22Rv1 (cell line): Measurements from ENCODE around the gene IPO13.

Experiments used
- H3K27ac ChIP-seq: fragments of 450-650 bp; 2 replicates; pipeline ENCODE4 v1.5.1; 2017
- ZFX ChIP-seq: fragments of 450-650 bp; IDR thresholded peaks from 2 replicates; pipeline ENCODE4 v1.6.1; 2017; ENCODE audit warnings: antibody characterized with exemption, borderline replicate concordance
- TF ChIP-seq, protein P1 (sequence below): fragments of 450-650 bp; IDR thresholded peaks from 2 replicates; pipeline ENCODE4 v1.5.1; 2017; ENCODE audit warnings: mild to moderate bottlenecking

Gene IPO13

DNA sequence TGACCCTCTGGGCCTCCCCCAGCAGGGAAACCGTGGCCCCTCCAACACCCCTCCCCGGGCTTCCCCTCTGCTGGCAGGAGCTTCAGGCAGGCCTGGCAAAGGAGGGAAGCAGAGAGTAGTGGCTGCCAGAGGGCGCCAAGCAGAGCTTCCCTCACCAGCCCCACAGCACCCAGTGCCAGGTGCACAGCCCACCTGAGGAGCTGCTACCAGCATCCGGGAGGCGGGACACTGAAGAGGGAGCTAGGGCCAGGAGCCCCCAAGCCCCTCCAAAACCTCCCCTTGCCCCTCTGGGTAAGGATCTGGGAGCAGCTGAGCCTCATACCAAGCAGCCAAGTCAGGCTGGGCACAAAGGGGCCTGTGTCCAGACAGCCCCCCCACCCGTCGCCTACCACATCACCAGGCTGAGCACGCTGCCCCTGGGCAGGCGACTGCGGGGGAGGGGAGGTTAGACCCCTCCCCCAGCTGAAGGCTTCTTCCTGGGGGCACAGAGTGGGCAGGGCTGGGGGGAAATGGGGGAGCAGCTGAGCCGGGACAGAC is 64.3 kb downstream of the IPO13 start:
- H3K27ac ChIP-seq = no peak overlapping the region
- TF ChIP-seq, protein P1, sequence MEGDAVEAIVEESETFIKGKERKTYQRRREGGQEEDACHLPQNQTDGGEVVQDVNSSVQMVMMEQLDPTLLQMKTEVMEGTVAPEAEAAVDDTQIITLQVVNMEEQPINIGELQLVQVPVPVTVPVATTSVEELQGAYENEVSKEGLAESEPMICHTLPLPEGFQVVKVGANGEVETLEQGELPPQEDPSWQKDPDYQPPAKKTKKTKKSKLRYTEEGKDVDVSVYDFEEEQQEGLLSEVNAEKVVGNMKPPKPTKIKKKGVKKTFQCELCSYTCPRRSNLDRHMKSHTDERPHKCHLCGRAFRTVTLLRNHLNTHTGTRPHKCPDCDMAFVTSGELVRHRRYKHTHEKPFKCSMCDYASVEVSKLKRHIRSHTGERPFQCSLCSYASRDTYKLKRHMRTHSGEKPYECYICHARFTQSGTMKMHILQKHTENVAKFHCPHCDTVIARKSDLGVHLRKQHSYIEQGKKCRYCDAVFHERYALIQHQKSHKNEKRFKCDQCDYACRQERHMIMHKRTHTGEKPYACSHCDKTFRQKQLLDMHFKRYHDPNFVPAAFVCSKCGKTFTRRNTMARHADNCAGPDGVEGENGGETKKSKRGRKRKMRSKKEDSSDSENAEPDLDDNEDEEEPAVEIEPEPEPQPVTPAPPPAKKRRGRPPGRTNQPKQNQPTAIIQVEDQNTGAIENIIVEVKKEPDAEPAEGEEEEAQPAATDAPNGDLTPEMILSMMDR = no peak
- TF ChIP-seq ZFX = no peak

- TF ChIP-seq ZFX = no peak
- TF ChIP-seq, protein P1 = no peak
- H3K27ac ChIP-seq = no peak overlapping the region
Measured at GRCh38 chr1:44012404-44012803, 65.7 kb downstream of the IPO13 start.

DNA sequence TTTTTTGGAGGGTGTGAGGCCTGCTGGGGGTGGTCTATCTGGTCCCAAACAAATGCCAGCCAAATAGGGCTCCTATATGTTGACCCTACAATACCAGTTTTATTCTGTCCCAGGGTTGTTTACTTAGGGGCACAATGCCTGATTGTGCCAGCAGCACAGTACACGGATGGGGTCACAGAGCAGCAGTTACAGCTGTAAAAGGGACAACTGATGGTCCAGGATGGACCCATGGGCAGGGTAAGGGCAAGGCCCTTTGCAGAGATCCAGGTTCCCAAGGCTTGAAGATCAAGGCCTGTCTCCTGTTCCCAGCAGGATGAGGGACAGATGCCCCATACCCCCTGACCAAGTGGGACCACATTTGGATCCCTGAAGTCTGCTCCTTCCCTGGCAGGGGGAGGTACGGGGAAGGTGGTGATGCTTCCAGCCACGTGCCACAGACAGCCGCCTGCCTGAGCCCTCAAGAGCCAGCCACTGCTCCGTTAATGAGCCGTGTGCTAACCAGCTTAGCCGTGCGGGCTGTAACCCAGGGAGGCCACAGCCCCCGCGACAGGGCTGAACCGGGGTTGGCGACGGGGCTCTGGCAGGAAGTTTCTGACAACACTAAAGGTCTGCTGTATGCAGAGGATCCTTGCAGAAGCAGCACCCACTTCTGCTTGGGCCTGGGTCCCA is 66.3 kb downstream of the IPO13 start:
- no peak overlapping the region for H3K27ac ChIP-seq
- TF ChIP-seq ZFX = no peak
- TF ChIP-seq, protein P1 = no peak

GRCh38 chr1:44013949-44014348 is 67.2 kb downstream of the IPO13 start:
- H3K27ac ChIP-seq = no peak overlapping the region
- no peak for TF ChIP-seq ZFX
- TF ChIP-seq, protein P1 = no peak

- TF ChIP-seq, protein P1 = no peak
- no peak for TF ChIP-seq ZFX
- H3K27ac ChIP-seq = no peak overlapping the region
Measured at GRCh38 chr1:44014365-44015104, 67.8 kb downstream of the IPO13 start.

- TF ChIP-seq, protein P1 = no peak
- no peak for TF ChIP-seq ZFX
- no peak overlapping the region for H3K27ac ChIP-seq
Measured at GRCh38 chr1:44015206-44015605, 68.5 kb downstream of the IPO13 start.
